LNCAP (cell line): ENCODE data around the gene ADAMTS9.

Experiments
- CTCF ChIP-seq: fragments of 450-650 bp; IDR thresholded peaks from 2 replicates; pipeline ENCODE4 v1.5.1; 2017; ENCODE audit warnings: mild to moderate bottlenecking

The ADAMTS9 gene

GRCh38 chr3:64694114-64694513 is 6.3 kb upstream of the ADAMTS9 start:
- TF ChIP-seq CTCF, result no peak

GRCh38 chr3:64693031-64693430 is 5.2 kb upstream of the ADAMTS9 start:
- TF ChIP-seq CTCF, result no peak

- no peak for TF ChIP-seq CTCF
Measured at GRCh38 chr3:64691051-64691450, 3.3 kb upstream of the ADAMTS9 start.

- TF ChIP-seq CTCF, result no peak
Measured at GRCh38 chr3:64687086-64687780, 567 bp downstream of the ADAMTS9 start.

DNA sequence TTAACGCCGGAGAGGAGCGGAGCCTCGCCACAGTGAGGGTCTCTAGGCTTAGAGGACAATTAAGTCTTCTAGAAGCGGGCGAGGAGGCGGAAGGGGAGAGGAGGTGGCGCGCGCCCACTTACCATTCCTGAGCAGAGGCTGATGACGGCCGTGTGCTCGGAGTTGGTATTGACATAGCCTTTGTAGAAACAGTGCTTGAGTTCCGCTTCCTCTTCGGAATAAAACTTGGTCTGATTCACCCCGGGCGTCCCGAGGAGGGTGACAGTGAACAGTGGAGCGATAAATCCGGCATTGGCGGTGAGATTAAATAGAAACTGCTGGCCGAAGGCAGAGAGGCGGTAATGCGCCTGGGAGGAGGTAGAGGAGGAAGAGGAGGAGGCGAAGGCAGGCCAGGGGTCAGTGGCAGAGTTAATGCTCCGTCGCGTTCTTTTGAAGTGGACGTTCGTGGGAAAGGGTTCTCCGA is 1.3 kb downstream of the ADAMTS9 start:
- TF ChIP-seq CTCF, result no peak

GRCh38 chr3:64685800-64686445 is 1.9 kb downstream of the ADAMTS9 start:
- no peak; the same call in 1 of the 2 replicates for TF ChIP-seq CTCF

DNA sequence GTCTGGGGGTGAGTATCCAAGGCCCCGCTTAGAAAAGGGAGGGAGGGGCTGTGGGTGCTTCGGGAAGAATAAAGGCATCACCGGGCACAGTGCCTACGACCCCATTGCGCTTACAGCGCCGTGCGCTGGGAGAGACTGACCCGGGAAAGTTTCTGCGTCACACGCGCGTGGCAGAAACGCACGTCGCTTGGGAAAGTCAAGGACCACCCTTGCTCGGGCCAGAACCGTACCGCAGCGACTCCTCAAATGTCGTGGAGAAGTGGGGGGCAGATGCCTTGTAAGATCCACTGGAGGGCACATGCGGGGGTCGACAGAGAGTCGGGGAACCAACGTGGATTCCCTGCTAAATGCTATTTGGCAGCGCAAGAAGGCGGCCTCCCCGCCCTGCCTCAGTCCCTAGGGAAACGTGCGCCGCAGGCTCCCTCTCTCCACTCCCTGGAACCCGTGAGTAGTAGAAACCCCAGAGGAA is 2.4 kb downstream of the ADAMTS9 start:
- TF ChIP-seq CTCF, result no peak
